ENCODE results near the gene LRRC55.
"Not testable (repeated sequence)": the region's sequence is repeated elsewhere in the genome, so short reads cannot be mapped to it uniquely, and the experiment has no call there.

LRRC55 gene

DNA sequence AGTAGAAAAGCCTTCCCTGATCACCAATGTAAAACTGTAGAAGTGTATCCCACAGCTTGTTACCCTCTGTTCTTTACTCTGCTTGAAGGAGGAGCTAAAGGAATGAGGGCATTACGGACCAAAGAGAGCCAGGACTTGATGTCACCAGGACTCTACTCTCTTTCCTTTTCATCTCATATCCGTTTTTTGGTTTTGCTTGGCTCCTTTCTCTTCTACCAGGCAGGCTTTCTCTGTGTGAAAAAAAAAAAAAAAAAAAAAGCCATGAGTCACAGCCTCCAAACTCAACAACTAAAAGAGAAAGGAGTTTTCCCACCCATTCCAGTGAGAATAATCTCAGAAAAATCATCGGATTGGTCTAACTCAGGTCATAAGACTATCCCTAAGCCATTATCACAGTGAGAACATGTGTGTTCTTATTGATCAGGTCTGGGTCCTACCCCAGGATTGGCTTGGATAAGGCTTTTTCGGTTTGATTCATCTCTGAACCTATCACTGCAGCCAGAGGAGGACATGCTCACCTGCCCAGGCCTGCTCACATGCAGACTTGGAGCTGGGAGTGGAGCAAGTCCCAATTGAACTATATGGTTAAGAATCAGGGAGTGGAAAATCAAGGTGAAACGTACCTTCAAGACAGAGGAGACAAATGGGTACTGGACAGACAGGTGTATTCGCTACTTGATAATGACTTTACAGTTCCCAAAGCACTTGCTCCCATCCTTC is 19.4 kb upstream of the LRRC55 start:
- DNase-seq: no peak

DNA sequence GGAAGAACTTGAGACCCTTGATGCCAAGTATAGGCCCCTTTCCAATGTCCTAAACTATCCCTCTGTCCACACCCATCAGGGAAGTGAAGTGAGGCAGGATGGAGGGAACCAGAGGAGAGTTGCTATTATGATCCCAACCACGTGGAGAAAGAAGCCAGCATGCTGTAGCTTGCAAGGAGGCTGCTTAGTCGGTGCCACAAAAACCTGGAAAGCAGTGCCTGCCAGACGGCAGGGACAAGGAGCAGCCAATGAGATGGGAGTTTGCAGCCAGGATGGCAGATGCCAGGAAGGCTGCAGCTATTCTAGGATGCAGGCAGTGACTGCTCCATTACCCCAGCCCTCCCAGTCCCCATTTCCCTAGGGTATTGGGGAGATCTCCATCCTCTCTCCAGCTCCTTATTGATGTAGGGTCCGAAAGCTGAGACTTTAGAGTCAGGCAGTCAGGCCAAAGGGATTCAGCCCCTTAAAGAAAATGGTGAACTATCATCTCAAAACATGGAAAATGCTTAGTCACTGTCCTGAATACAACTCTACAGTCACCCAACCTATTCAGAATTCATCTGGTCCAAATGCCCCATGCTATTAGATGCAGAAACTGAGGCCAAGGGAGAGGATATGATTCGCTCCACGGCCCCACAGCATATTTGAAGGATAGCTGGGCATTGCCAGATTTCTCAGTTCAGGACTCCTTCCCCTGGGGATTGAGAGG is 18.4 kb upstream of the LRRC55 start:
- peak; percentile 78 for DNase-seq

DNA sequence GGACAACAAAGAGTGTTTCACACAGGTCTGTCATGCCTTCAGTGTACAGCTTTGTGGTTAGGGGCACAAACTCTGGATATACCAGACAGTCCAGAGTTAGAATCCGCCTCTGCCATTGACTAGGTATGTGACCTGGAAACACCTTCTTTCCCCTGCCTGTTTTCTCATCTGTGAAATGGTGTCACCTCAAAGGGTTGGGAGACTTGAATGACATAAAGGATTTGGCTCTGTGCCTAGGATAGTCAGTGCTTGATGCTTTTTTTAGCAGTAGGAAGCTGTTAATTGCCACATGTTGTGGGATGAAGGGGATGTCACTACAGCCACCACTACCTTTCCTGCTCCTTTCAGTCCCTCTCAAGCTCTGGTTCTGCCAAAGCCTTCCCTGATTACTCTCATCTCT is 17.4 kb upstream of the LRRC55 start:
- peak; percentile 59 for DNase-seq

DNA sequence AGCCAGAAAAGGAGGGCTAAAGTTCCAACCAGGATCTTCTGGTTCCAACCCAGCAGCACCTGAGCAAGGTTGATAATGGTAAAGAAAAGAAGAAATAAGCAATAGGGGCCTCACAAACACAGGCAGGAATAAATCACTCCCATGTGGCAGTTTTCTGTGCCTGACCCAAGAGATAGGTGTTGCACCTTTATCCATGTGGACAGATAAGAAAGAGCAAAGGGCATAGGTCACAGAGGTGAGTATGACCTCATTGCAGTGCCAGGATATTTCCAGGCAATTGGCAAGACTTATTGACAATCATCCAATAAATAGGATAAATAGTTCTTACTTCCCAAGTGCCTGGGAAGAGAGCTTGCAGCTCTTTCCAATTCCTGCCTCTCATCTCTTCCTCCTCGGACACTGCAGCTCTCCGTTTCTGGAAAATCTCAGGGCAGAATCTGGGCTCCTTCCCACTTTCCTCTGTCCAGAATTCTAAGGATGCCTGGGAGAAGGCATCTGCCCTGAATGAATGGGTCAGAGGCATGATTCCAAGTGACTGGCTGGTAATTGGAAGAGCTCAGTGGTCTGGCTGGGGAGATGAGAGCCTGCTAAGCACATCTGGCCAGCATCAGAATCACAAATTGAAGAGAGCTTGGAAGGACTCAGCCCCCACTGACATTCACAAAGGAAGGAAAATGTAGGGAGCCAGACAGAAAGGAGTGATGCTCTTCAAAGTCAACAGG is 14.5 kb upstream of the LRRC55 start:
- no peak for DNase-seq

DNA sequence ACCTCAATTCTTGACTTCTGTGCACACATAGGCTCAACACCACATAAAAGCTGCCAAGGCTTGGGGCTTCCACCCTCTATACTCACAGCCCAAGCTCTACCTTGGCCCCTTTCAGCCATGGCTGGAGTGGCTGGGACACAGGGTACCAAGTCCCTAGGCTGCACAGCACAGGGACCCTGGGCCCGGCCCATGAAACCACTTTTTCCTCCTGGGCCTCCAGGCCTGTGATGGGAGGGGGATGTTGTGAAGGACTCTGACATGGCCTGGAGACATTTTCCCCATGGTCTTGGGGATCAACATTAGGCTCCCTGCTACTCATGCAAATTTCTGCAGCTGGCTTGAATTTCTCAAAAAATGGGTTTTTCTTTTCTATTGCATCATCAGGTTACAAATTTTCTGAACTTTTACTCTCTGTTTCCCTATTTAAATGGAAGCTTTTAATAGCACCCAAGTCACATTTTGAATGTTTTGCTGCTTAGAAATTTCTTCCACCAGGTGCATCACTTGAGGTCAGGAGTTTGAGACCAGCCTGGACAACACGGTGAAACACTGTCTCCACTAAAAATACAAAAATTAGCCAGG is 11.9 kb upstream of the LRRC55 start:
- DNase-seq: not testable (repeated sequence)

DNA sequence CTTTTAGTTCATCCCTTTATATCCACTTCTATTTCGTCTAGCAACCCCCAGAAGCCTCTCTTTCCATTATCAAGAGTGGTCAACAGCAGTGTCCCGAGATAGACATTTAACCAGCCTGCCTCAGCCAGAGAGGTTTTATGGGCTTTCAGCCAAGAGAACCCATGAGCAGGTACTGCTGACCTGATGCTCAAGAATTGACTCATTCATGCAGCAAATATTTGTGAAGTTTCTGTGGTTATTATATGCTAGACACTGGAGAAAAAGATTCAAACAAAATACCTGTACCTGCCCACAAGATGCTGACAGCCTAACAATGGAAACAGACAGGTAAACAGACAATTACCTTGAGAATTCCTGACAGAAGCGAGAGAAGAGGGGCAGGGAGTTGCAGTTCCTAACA is 9.7 kb upstream of the LRRC55 start:
- DNase-seq: no peak

DNA sequence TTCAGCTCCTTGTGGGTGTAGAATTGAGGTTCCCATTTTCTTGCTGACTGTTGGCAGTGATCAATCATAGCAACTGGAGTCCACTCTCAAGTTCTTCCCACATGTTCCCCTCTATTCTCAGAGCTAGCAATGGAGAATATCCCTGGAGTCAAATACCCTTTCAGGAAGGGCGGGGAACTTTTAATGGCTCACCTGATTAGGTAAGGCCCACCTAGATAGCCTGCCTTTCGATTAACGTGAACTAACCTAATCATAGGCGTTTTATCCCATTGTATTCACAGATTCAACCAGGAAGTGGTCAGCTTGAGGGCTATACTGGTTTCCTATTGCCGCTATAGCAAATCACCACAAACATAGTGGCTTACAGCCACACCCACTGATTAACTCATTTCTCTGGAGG is 7.1 kb upstream of the LRRC55 start:
- DNase-seq: no peak

DNA sequence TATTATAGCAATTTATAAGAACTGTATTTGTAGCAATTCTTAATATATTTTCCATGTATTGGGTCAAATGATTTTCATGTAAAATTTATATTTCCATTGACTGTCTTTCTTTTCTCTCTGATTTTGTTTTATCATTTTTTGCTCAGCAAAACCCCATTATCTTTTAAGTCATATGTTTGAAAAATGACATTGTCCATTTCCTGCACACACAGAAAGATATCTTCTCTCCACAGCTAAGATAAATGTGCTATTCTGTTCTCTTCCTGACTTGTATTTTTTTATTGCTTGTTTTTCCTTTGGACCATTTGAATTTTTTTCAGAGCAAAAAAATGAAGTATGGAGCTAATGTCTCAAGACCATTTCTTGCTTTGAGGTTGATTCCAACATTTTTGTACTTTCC is 6.3 kb upstream of the LRRC55 start:
- no peak for DNase-seq

DNA sequence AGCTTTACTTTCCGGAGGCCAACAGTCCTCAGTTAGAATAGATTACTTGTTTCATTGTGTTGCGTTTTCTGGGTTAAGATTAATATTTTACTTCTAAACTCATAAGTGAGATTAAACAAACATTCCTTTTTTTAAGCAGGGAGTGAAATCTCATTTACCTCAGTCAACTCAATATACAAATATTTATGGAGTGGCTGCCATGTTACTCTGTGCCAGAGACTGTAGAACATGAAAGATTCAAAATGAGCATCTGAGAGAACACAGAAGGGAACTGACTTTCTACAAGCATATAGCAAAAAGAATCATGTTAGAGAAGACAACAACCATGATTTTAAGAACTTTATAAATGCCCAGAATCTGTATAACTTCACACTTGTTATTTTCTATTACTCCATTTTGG is 3.4 kb upstream of the LRRC55 start:
- no peak for DNase-seq

DNA sequence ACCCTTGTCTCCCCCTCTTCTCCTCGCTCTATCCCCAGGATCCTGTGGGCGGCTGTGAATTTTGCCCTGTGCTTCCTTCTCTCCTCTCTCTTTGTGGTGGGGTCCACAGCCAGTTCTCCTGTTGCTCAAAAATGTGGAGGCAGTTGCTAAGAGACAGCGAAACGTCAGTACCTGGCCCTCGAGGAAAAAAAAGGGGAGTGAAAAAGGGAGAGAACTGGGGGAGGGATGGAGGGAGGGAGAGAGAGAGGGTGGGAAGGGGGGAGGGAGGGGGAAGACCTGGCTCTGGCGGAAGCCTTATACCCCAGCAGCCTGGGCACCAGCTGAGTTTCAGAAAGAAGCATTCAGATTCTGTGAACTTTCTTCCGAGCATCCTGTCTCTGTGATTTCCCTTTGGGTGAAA is 2.1 kb upstream of the LRRC55 start:
- no peak for DNase-seq

DNA sequence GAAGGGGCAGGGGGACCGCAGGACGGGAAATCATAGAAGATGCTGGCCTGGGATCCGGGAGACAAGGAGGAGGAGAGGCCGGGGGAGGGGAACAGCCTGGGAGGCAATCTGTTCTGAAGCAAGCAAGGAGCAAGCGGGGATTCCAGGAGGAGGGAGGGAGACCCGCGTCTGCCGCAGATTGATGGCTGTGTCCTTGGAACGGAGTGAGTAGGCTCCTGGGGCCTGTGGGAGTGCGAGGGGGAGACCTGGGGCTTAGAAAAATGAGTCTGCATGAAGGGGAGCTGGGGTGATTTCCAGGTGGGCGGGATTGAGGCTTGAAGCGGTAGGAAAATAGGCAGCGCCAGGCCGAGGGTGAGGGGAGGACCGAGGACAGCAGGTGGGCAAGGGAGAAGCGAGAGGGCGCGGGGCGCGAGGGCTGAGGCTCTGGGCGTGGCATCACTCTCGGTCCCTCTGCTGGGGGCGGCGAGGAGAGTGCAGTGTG is 1.6 kb upstream of the LRRC55 start:
- DNase-seq: no peak

DNA sequence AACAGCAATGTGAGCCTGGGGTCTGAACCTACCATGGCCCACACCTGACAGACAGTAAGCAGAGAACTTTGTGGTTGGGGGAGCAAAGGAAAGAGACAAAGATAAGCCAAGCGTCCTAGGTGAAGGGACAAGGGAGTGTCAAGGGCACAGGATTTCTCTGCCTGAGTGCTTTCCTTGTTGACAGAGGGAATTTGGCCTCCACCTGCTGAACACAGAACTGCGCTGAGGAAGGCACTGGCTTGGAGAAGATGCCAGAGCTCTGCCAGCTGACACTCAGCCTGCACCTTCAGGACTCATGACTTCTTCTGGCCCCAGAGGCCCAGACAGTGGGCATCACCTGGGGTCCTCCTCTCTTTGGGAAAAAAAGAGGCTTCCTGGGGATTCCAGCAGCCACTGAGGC is 789 bp upstream of the LRRC55 start:
- no peak for DNase-seq

DNA sequence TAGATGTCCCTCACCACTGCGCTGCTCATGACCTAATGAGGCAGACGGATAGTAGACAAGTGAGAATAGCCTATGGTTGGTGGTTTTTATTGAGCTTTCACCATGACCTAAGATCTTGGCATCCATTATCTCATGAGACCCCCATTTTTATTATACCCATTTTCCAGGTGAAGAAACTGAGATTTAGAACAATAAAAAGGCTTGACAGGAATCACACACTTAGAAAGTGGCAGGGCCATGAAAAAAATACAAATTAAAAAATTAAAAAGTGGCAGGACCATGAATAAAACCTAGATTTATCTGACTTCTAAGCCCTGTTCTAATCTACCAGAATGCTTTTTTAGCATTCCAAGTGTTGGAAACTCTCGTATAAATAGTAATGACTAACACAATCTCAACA is 1.1 kb downstream of the LRRC55 start:
- DNase-seq: no peak

DNA sequence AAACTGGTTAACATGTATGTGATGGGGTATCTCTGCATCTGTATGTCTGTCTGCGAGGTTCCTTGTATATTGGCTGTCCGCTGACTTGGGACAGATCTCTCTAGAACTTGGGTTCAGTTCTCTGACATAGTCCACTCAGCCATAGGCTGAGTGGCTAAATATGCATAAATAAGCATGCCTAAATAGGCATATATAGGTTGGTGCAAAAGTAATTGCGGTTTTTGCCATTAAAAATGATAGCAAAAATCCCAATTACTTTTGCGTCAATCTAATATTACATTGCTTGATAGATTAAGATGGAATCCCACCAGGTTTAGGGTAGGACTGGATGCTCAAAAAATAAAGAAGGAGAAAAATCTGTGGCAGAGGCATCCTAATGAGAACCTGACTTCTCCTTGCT is 8.8 kb downstream of the LRRC55 start:
- no peak for DNase-seq

DNA sequence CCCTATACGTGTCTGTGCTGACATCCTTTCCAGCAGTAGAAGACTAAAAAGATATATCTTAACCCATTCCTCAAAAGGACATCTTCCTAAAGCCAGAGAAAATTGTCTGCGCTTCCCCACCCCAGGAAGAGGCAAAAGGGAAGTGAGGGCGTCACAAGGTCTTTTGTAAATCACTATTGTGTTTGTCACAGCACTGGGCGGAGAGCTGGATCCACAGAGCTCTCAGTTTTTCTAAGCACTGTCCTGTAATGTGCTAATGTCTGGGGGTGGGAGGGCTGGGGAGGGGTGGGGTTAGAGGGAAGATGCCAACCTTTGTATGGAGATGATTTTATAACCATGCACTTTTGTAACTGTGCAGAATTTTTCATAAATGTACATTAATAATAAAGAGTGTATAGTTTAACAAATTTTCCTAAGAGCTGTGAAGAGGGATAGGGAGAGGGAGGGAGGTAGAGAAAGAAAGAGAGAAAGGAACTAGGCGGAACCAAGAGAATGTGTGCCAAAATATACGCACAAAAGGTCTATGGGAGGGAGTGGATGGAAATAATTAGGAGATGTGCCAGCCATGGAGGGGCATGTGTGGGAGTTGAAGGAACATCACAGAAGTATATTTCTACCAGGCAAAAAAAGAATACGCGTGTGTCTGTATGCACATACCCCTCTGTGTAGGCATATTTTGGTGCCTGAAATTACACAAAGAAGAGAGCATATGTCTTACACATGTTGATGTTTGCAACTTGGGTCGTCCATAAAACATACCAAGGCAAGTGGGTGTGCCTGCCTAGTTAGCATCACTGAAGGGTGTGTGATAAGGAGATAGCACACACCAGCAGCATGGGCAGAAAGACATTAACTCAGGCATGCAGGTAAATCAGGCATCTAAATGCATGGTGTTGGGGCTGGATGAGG is 9.8 kb downstream of the LRRC55 start:
- DNase-seq: no peak

DNA sequence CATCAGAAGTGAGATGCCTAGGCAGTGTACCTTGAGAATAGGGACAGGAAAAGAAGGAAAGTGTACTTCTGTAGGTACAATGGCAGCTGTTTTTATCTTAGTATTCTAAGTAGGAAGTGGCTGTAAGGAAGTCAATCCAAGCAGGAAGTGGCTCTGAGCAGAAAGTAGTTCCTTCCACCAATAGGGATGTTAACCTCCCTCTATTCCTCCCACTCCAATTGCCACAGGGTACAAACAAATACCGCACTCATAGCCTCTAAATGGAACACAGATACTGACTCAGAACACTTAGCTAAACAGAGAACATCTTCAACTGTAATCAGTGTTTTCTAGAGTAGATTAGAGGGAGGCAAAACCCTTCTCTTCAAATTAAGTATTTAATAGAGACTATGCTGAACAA is 10.6 kb downstream of the LRRC55 start:
- DNase-seq: no peak

DNA sequence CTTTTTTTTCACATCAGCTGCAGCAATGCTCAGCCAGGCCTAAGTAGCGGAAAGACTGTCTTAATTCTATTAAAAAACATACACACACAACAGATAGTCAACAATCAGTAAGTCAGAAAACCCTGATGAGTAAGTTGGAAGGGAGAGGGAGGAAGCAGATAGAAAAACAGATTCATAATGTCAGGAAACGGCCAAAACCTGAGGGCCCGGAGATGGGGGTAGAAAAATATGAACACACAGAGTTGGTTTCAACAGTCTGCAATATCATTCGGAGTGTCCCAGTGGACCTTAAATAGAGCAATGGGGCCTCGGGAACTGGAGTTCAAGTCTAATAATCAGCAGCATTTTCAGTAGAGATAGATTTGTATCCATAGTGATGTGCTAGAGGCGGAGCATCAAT is 14.8 kb downstream of the LRRC55 start:
- no peak for DNase-seq

DNA sequence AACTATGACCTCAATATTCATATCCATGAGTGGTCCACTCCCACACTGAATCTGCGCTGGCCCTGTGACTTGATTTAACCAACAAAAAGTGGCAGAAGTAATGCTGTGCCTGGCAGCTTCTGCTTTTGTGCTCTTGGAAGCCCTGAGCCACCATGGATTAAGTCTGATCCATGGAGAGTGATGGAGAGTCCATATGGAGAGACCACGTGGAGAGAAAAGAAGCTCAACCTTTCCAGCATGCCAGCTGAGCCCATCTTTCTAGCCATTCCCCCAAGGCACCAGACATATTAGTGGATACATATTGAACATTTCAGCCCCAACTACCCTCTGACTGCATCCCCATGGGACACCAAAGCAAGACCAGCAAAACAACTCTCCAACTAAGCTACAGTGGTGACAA is 16.0 kb downstream of the LRRC55 start:
- no peak for DNase-seq

DNA sequence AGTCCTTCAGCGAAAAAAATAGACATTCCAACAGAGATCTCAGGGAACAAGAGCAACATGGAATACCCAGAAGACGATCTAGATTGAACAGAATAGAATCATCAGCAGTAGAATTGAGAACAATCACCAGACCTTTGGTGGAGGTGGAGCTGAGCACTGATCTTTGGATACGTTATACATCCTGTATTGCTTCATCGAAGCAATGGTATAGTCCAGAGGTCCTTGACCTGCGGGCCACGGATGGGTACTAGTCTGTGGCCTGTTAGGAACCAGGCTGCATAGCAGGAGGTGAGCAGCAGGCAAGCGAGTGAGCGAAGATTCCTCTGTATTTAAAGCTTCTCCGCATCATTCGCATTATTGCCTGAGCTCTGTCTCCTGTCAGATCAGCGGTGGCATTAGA is 17.6 kb downstream of the LRRC55 start:
- DNase-seq: no peak

DNA sequence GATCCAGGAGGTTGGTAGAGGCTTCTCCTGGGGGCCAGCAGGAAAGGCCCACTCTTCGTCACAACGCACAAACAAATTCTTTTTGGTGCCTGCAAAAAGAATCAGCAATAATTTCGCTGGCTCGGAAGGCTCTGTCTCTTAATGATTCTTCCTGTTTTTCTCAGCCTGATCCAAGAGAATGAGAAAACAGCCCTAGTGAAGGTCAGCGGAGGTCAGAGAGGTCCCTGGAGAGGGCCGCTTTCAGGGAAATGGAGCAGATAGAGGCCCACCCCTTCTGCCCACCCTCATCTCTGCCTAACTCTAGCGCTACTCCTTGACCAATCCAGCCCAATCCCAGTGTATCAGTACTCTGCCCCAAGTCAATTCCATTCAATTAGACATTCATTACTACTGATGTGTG is 19.2 kb downstream of the LRRC55 start:
- no peak for DNase-seq

DNA sequence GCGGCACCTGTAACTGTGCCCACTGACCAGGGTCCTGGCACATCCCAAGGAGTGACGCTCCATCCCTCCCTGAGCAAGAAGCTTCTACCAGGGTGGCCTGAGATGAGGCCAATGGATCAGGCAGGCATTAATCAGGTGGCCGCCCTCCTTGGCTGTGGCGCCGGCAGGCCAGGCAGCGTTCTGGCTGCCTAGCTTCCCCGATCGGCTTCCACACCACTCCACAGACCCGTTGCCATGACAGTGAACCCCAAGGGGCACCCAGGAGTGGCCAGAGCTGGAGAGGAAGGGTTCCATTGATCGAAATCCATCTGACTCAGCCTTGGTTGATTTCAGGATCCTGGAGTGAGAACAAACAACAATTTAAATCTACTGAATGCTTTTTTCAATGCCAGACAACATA is 20.5 kb downstream of the LRRC55 start:
- DNase-seq: no peak

DNA sequence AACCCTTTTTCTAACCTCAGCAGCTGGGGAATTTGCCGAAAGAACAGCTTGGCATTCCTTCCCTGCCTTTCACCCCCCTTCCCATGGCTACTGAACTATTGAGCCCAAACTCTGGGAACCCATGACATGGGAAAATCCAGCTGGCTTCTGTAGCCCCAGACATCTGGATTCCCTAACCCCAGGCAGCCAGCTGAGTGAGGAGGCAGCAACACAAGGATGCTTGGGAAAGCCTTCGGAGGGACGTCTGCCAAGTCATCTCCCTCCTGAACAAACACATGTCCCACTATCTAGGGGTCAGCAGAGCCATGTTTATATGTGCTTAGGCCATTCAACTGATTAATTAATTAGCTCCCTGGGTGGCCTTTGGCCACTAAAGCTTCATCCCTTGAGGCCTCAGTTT is 21.6 kb downstream of the LRRC55 start:
- DNase-seq: no peak

Measured in NCI-H1694 (cell line).